Progenitor cell of endocrine pancreas (in vitro differentiated cells): ENCODE results near the gene AMIGO1. TPM values are rescaled to one million over a fixed set of nuclear protein-coding genes. Genes with fewer than 3 reads are reported as not detected.
A peak's percentile ranks its signal among the peaks of the same experiment; 100 is the strongest.

Source experiments
- DNase-seq: peaks from one replicate; pipeline ENCODE4 v3.0.0; 2021; ENCODE audit warnings: low spot score; ENCODE audit not compliant: unreplicated experiment
- H3K27ac Mint-ChIP-seq: 2 replicates; pipeline ENCODE4 v1.8.0; 2021; ENCODE audit warnings: mild to moderate bottlenecking, moderate library complexity, mixed read lengths
- H3K27me3 Mint-ChIP-seq: 2 replicates; pipeline ENCODE4 v1.8.0; 2021; ENCODE audit warnings: mixed read lengths
- H3K36me3 Mint-ChIP-seq: 2 replicates; pipeline ENCODE4 v1.8.0; 2022; ENCODE audit warnings: mixed read lengths; ENCODE audit not compliant: insufficient read depth
- H3K4me1 Mint-ChIP-seq: 2 replicates; pipeline ENCODE4 v1.8.0; 2021; ENCODE audit warnings: low read depth, mixed read lengths
- H3K4me3 Mint-ChIP-seq: 2 replicates; pipeline ENCODE4 v1.8.0; 2021; ENCODE audit warnings: low read depth, mild to moderate bottlenecking, moderate library complexity, mixed read lengths
- H3K9me3 Mint-ChIP-seq: 2 replicates; pipeline ENCODE4 v1.8.0; 2021; ENCODE audit warnings: low read depth, mixed read lengths
- CTCF ChIP-seq: fragments of 200-600 bp; sonication (generic); IDR thresholded peaks from one replicate; pipeline ENCODE4 v1.5.0; 2021; ENCODE audit warnings: antibody characterized with exemption, mild to moderate bottlenecking; ENCODE audit not compliant: unreplicated experiment
- total RNA-seq: library from RNA; stranded (reverse); gene quantifications from 2 replicates; pipeline ENCODE4 v1.2.1, GENCODE V29; 2021

Gene AMIGO1
- total RNA-seq, 1 donor from 2014 or later, result 7.2 TPM

- no peak for DNase-seq
- H3K27ac Mint-ChIP-seq, result no peak overlapping the region
- no peak overlapping the region for H3K4me3 Mint-ChIP-seq
- H3K9me3 Mint-ChIP-seq, result no peaks in the 10 kb centered on the region
- peaks cover 3% of the 10 kb centered on the region for H3K4me1 Mint-ChIP-seq
- peaks cover 69% of the 10 kb centered on the region for H3K27me3 Mint-ChIP-seq
- TF ChIP-seq CTCF, result no peak
- H3K36me3 Mint-ChIP-seq, result no peaks in the 10 kb centered on the region
Measured at GRCh38 chr1:109470245-109470644, 39.3 kb downstream of the AMIGO1 start.

GRCh38 chr1:109468903-109469302 lies 40.6 kb downstream of the AMIGO1 start:
- no peak for DNase-seq
- peaks cover 72% of the 10 kb centered on the region for H3K27me3 Mint-ChIP-seq
- no peak for TF ChIP-seq CTCF

GRCh38 chr1:109468061-109468460 lies 41.5 kb downstream of the AMIGO1 start:
- Mint-ChIP-seq H3K27ac (no peak overlapping the region), H3K9me3 (no peaks in the 10 kb centered on the region), H3K4me3 (no peak overlapping the region), H3K36me3 (no peaks in the 10 kb centered on the region), H3K27me3 (peaks cover 78% of the 10 kb centered on the region), H3K4me1 (peaks cover 3% of the 10 kb centered on the region)
- no peak for DNase-seq
- no peak for TF ChIP-seq CTCF

More at GRCh38 chr1:109468903-109469302, 40.6 kb downstream of the AMIGO1 start:
- Mint-ChIP-seq H3K27ac (no peak overlapping the region), H3K4me1 (peaks cover 3% of the 10 kb centered on the region), H3K36me3 (no peaks in the 10 kb centered on the region), H3K9me3 (no peaks in the 10 kb centered on the region), H3K4me3 (no peak overlapping the region)

- Mint-ChIP-seq H3K9me3 (no peaks in the 10 kb centered on the region), H3K27me3 (peaks cover 81% of the 10 kb centered on the region), H3K36me3 (no peaks in the 10 kb centered on the region), H3K4me3 (peak overlapping the region; percentile 69), H3K27ac (no peak overlapping the region), H3K4me1 (peaks cover 3% of the 10 kb centered on the region)
- TF ChIP-seq CTCF, result no peak
- no peak for DNase-seq
Measured at GRCh38 chr1:109467301-109467777, 42.2 kb downstream of the AMIGO1 start.

- Mint-ChIP-seq H3K4me3 (peak within 1 kb of the TSS; percentile 69), H3K9me3 (no peaks in the 10 kb centered on the region), H3K4me1 (peaks cover 3% of the 10 kb centered on the region), H3K27ac (no peak within 1 kb of the TSS), H3K27me3 (peaks cover 84% of the 10 kb centered on the region), H3K36me3 (no peaks in the 10 kb centered on the region)
- peak; percentile 48 for DNase-seq
- peak; percentile 19 for TF ChIP-seq CTCF
Measured at GRCh38 chr1:109466452-109467300, 42.9 kb downstream of the AMIGO1 start, which contains the start of gene SYPL2. Gene SYPL2 (plus strand): TSS chr1:109466546. CDS start chr1:109466844, 298 bp downstream.
